ENCODE measurements around the gene CORO2A.
"Not testable (repeated sequence)": the region's sequence is repeated elsewhere in the genome, so short reads cannot be mapped to it uniquely, and the experiment has no call there.

Gene CORO2A

GRCh38 chr9:98190757-98191105 is 1.7 kb downstream of the CORO2A start:
- DNase-seq (ENCODE audit: low spot score): no peak

- no peak for DNase-seq (ENCODE audit: low spot score)
Measured at GRCh38 chr9:98189412-98189811, 3.0 kb downstream of the CORO2A start.

GRCh38 chr9:98187926-98188325 is 4.5 kb downstream of the CORO2A start:
- DNase-seq (ENCODE audit: low spot score): no peak

- no peak for DNase-seq (ENCODE audit: low spot score)
Measured at GRCh38 chr9:98186236-98186635, 6.2 kb downstream of the CORO2A start.

GRCh38 chr9:98185611-98186171 is 6.7 kb downstream of the CORO2A start:
- DNase-seq (ENCODE audit: low spot score): peak; percentile 18

GRCh38 chr9:98185021-98185567 is 7.3 kb downstream of the CORO2A start:
- no peak for DNase-seq (ENCODE audit: low spot score)

GRCh38 chr9:98184326-98184725 is 8.1 kb downstream of the CORO2A start:
- no peak for DNase-seq (ENCODE audit: low spot score)

- DNase-seq (ENCODE audit: low spot score): no peak
Measured at GRCh38 chr9:98182889-98183599, 9.4 kb downstream of the CORO2A start.

GRCh38 chr9:98182069-98182820 is 10.2 kb downstream of the CORO2A start:
- DNase-seq (ENCODE audit: low spot score): peak; percentile 40

- no peak for DNase-seq (ENCODE audit: low spot score)
Measured at GRCh38 chr9:98181746-98182068, 10.7 kb downstream of the CORO2A start.

GRCh38 chr9:98180996-98181395 is 11.4 kb downstream of the CORO2A start:
- no peak for DNase-seq (ENCODE audit: low spot score)

- DNase-seq (ENCODE audit: low spot score): no peak
Measured at GRCh38 chr9:98178874-98179850, 13.3 kb downstream of the CORO2A start.

GRCh38 chr9:98176391-98177259 is 15.8 kb downstream of the CORO2A start:
- DNase-seq (ENCODE audit: low spot score): no peak

- no peak for DNase-seq (ENCODE audit: low spot score)
Measured at GRCh38 chr9:98175762-98176161, 16.7 kb downstream of the CORO2A start.

- no peak for DNase-seq (ENCODE audit: low spot score)
Measured at GRCh38 chr9:98175028-98175569, 17.3 kb downstream of the CORO2A start.

- not testable (repeated sequence) for DNase-seq (ENCODE audit: low spot score)
Measured at GRCh38 chr9:98174502-98174918, 17.9 kb downstream of the CORO2A start.

- DNase-seq (ENCODE audit: low spot score): no peak
Measured at GRCh38 chr9:98173181-98173580, 19.3 kb downstream of the CORO2A start.

GRCh38 chr9:98172604-98173003 is 19.8 kb downstream of the CORO2A start:
- DNase-seq (ENCODE audit: low spot score): no peak

- DNase-seq (ENCODE audit: low spot score): no peak
Measured at GRCh38 chr9:98171176-98171925, 21.1 kb downstream of the CORO2A start.

- no peak for DNase-seq (ENCODE audit: low spot score)
Measured at GRCh38 chr9:98168941-98169488, 23.4 kb downstream of the CORO2A start.

Data from hematopoietic multipotent progenitor cell treated with erythropoietin and hydrocortisone succinate and interleukin-3 and kit ligand, for 15 days (in vitro differentiated cells).